Endometrium (tissue), 2 donors: Measurements from ENCODE around the gene SRRM4.

Source experiments
- FAIRE-seq: peaks from 2 replicates; lab custom pipeline; 2012; peaks lifted over from hg19 to GRCh38; lab: Jason Lieb, UNC
- donor health status: control.
- donor health status: control.

The SRRM4 gene

GRCh38 chr12:119122047-119122446, 140.7 kb downstream of the SRRM4 start:
- no peak for FAIRE-seq

- FAIRE-seq = no peak
Observed at GRCh38 chr12:119122751-119123150, 141.4 kb downstream of the SRRM4 start.

- FAIRE-seq = no peak
Observed at GRCh38 chr12:119128527-119128926, 147.2 kb downstream of the SRRM4 start.

DNA sequence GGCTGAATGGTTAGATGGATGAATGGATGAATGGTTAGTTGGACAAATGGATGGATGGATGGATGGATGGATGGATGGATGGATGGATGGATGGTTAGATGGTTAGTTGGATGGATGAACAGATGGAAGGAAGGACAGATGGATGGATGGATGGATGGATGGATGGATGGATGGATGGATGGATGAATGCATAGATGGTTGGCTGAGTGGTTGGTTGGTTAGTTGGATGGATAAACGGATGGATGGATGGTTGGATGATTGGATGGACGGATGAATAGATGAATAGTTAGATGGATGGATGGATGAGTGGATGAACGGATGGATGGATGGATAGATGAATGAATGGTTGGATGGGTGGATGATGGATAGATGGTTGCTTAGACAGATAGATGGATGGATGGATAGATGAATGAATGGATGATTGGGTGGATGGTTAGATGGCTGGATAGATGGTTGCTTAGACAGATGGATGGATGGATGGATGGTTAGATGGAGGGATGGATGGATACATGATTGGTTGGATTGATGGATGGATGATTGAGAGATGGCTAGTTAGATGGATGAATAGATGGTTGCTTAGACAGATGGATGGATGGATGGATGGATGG, 148.6 kb downstream of the SRRM4 start:
- FAIRE-seq = no peak

DNA sequence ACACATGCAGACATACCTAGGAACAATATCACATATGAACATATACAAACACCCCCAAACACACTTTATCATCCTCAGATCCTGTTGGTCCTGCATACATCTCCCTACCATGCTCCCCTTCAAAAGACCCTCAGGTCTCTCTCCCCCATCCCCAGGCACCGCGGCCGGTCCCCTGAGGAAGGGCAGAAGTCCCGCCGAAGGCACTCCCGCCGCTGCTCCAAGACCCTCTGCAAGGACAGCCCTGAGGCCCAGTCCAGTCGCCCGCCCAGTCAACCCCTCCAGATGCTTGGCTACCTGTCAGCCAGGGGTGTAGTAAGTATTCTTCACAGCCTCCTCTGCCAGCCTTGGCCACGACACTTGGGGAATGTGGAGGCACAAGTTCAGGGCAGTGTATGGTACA, 149.2 kb downstream of the SRRM4 start:
- FAIRE-seq = no peak

DNA sequence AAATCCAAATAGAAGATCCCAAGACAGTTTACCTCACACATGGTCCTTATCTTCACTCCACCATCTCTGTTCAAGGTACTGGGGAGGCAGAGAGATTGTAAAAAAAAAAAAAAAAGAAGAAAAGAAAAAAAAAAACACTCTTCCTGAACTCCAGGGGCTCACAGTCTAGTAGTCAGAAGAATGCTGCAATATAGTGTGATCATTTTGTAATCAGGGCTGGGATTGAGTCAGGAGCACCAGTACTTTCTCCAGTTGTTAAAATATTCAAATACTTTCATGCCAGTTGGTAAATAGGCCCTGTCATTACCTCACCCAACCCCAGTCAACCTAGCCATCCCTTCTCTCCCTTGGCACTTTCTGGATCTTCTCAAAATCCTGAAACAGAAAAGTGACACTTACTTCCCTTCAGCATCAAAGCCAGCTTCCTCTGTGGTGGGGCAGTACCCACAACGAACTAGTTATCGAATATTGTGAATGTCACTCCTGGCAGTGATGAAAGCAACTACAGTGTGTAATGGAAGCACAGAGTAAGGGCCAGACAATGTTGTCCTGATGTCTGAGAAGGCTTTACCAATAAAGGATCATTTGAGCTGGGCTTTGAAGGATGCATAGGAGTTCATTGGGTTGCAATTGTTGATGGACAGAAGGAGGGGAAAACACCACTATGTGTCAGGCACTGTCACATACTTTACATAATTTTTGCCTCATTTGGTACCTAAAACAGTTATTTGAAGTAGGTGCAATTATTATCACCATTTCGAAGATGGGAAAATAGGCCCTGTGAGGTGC, 153.1 kb downstream of the SRRM4 start:
- FAIRE-seq = no peak

DNA sequence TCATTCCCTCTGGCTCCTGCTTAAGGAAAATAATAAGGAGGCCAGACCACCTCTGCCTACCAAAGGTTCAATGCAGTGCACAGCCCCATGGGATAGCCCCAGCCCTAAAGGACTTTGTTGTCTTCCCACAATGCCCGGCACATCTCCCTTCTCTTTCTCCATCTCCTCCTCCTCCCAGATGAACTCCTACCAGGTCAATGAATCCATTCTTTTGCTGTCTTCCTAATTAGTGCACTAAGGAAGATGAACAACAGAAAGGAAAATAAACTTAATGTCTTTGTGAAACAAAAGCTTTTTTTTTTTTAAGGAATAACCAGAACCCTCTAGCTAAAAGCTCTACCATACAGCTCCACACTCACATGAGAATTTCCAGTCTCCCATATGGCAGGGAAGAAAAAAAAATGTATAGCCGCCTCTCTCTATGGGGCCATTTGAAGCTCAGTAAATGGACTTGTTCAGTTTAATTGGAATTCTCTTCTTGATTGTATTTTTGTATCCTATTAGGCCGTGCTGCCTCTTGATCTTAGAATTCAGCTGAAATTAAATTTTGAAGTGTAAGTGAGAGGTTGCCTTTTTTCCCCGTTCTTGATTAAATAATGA, 155.6 kb downstream of the SRRM4 start:
- FAIRE-seq = no peak

DNA sequence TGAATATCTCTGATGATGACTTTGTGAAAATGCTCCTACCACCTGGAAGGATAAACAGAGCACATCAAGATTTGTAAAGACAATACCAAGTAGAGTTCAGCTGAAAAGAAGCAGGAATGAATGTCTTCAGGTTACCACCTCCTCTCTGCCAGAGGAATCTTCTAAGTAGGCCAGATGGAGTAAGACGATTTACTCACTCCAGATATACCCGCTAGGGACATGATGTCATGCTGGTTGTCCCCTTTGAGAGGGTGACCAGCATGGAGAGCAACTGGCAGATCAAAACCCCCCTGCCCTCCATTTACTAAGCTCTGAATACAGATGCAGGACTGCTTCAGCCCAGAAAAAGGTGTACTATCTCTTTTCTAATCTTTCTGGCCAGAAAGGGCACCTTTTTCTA, 158.1 kb downstream of the SRRM4 start:
- FAIRE-seq = no peak

DNA sequence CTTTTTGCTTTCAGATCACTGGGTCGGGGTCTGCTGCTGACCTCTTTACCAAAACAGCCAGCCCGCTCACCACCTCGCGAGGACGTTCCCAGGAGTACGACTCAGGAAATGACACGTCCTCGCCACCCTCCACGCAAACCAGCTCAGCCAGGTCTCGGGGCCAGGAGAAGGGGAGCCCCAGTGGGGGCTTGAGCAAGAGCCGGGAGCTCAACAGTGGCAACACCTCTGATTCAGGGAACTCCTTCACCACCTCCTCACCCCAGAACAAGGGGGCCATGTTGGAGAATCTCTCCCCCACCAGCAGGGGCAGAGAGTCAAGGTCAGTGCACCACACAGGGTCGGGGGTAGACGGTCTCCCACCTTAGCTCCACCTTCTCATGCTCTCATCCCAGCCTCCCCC, 164.0 kb downstream of the SRRM4 start:
- FAIRE-seq = no peak

DNA sequence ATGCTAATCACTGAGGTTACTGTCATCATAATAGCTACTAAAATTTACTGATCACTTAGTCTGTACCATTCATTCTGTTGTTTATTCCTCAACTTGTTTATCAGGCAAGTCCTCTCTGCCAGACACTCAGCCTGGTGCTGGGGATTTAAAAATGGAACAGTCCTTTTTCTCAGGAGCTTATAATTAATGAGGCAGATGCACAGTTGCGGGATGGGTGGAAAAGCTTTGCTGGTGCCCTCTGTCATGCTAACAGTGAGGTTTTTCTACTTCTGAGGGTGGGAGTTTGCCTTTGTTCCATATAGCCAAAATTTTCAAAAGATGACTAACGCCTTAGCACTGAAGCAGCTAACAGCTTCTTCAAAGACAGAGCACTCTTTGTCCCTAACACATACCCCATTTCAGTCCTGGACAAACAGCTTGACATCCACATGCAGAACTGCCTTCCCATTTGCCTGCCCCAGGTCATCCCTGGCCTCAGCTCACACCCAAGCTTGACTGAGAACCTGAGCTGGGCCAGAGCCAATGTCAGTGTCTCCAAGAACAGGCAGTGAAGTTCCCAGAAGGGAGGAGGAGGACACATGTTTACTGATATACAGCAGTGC, 166.6 kb downstream of the SRRM4 start:
- no peak for FAIRE-seq

DNA sequence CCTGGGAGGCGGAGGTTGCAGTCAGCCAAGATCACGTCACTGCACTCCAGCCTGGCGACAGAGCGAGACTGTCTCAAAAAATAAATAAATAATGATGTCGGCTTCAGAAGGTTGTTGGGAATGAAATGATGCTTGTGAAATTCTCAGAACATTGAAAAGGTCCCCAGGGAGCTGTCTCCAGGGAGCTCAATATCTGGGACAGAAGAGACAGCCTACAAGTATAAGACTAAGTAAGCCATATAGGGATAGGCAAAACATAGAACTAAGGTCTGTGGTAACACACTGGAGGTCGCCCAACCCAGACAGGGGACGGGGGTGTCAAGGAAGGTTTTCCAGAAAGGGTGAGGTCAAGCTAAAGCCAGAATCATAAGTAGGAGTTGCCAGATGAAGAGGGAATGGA, 167.9 kb downstream of the SRRM4 start:
- FAIRE-seq = no peak

DNA sequence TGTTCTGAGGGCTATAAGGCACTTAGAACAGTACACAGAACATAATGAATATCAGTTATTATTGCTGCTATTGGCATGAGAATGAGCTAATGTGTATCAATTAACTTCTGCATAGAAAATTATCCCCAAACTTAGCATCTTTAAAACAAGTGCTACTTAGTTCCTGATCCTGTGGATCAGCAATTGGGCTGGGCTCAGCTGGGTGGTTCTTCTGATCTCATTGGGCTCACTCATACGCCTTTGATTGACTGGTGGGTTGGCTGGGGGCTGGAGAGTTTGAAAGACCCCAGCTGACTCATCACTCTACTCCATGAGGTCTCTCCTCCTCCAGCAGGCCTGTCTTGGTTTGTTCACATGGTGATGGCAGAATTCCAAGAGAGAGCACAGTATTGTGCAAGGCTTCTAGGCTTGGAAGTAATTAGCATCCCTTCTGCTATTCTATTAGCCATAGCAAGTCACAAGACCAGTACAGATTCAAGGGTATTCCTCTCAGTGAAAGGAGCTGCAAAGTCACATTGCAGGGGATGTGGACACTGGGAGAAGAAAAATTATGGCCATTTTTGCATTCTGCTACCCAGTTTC, 170.2 kb downstream of the SRRM4 start:
- no peak for FAIRE-seq

- no peak for FAIRE-seq
Observed at GRCh38 chr12:119153477-119154434, 172.4 kb downstream of the SRRM4 start.

GRCh38 chr12:119154435-119154818, 173.1 kb downstream of the SRRM4 start:
- no peak for FAIRE-seq

GRCh38 chr12:119156401-119157044, 175.2 kb downstream of the SRRM4 start:
- no peak for FAIRE-seq

DNA sequence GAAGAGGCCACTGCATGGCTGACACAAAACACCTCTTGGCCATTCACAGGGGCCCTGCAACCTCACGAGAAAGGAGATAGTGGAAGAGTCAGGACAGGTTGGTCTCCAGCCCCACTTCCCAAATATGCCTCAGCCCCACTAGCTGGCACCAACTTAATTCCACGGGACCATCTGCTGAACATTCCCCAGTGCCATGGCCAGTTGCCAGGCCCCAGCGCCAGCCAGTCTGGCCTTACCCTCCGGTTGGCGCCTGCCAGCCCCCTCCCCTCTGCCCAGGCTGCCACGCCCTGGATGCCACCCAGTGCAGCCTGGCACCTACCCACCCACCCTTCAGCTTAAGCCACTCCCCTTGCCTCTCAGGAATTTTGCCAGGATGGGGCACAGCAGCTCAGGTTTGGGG, 176.2 kb downstream of the SRRM4 start:
- no peak for FAIRE-seq

DNA sequence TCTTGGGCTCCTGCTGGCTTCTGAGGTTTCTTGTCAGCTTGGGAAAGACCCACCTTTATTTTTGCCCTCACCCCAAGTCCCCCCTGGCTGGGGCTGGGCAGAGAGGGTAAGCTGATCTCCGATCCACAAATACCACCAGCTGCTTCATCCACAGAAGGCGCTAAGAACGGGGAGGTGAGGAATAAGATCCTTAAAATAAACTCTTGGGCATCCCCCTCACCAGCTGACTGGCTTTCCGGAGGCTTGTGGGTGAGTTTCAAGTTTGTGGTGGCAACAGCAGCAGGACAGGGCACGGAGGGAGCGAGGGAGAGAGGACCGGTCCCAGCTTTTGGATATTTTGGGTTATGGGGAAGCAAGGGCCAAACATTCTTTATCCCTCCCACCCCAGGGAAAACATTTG, 176.6 kb downstream of the SRRM4 start:
- no peak for FAIRE-seq

- FAIRE-seq = no peak
Observed at GRCh38 chr12:119158402-119158801, 177.1 kb downstream of the SRRM4 start.

DNA sequence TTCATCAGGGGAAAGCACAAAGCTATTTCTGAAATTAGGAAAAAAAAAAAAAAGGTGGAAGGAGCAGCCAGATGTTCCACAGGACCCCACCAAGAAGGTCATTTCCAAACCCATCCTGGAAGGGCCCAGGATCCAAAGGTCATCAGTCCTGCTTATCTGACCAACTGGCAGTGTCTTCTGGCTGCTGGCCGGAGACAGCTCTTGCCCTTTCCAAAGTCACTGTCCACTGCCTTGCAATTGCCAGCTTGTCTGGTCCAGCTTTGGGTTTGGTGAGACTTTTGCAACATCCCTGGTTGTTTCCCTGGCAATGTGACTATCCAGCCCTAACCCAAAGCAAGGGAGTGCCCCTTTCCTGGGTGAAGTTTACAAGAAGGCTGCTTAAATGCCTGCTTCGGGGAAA, 178.5 kb downstream of the SRRM4 start:
- no peak for FAIRE-seq

GRCh38 chr12:119167902-119168301, 186.6 kb downstream of the SRRM4 start:
- FAIRE-seq = no peak

- FAIRE-seq = no peak
Observed at GRCh38 chr12:119168721-119169120, 187.4 kb downstream of the SRRM4 start.
